Cardiac muscle cell (in vitro differentiated cells and primary cell): ENCODE data around the gene RICTOR. TPM values are rescaled to one million over a fixed set of nuclear protein-coding genes. Genes with fewer than 3 reads are reported as not detected.

Experiments
- DNase-seq, 2 donors: peaks; one replicate each; pipeline versions ENCODE4 v3.0.0 to v3.0.0-alpha.2; 2010 to 2017; ENCODE audit warnings: low read depth in 1 of 2, low spot score in 1 of 2
- H3K27ac ChIP-seq: fragments of 200-600 bp; sonication (generic); 2 replicates; pipeline ENCODE4 v1.5.1; 2016
- H3K27me3 ChIP-seq: fragments of 200-600 bp; sonication (generic); 2 replicates; pipeline ENCODE4 v1.6.0; 2016; ENCODE audit warnings: control low read depth
- H3K36me3 ChIP-seq: fragments of 200-600 bp; sonication (generic); 2 replicates; pipeline ENCODE4 v1.5.1; 2016; ENCODE audit warnings: control low read depth
- H3K4me1 ChIP-seq: fragments of 200-600 bp; sonication (generic); 2 replicates; pipeline ENCODE4 v1.8.1; 2017; ENCODE audit warnings: low read depth, mild to moderate bottlenecking, mixed run types
- H3K4me3 ChIP-seq: fragments of 200-600 bp; sonication (generic); 2 replicates; pipeline ENCODE4 v1.5.1; 2016; ENCODE audit warnings: mild to moderate bottlenecking
- H3K9me3 ChIP-seq: fragments of 200-600 bp; sonication (generic); 2 replicates; pipeline ENCODE4 v1.5.1; 2017; ENCODE audit warnings: low read depth, mild to moderate bottlenecking, control low read depth
- CTCF ChIP-seq: IDR thresholded peaks from 2 replicates; pipeline ENCODE4 v1.5.1; 2012; ENCODE audit warnings: low read depth, mild to moderate bottlenecking, low read length
- polyA plus RNA-seq: library from polyadenylated mRNA; unstranded; fragments of >200 nt; fragmentation: Nextera tagmentation; extraction: Ambion mirVana; gene quantifications from 2 replicates; pipeline ENCODE4 v1.2.1, GENCODE V29; 2016
- total RNA-seq: library from RNA; depleted of rRNA; stranded (reverse); fragments of >200 nt; gene quantifications from 2 replicates; pipeline ENCODE4 v1.2.3, GENCODE V29; 2016

The RICTOR gene
- total and polyA plus RNA-seq, 2 experiments from 2014 or later = 6.0 to 20.6 TPM

- no peak overlapping the region for H3K27ac ChIP-seq
- H3K4me3 ChIP-seq = no peak overlapping the region
- no peaks in the 10 kb centered on the region for H3K27me3 ChIP-seq
- H3K9me3 ChIP-seq = no peaks in the 10 kb centered on the region
- TF ChIP-seq CTCF = no peak
- no peaks in the 10 kb centered on the region for H3K4me1 ChIP-seq
- no peak for DNase-seq
- H3K36me3 ChIP-seq = peaks cover 10% of the 10 kb centered on the region
Measured at GRCh38 chr5:38979535-38979934, 94.7 kb downstream of the RICTOR start.

- Histone ChIP-seq H3K9me3 (no peaks in the 10 kb centered on the region), H3K4me3 (no peak overlapping the region), H3K27me3 (no peaks in the 10 kb centered on the region), H3K27ac (no peak overlapping the region), H3K4me1 (no peaks in the 10 kb centered on the region), H3K36me3 (peaks cover 10% of the 10 kb centered on the region)
- DNase-seq = no peak
- TF ChIP-seq CTCF = no peak
Measured at GRCh38 chr5:38978036-38978435, 96.2 kb downstream of the RICTOR start.

GRCh38 chr5:38968665-38969064, 105.5 kb downstream of the RICTOR start:
- DNase-seq = no peak
- no peaks in the 10 kb centered on the region for H3K9me3 ChIP-seq
- no peak for TF ChIP-seq CTCF
- no peak overlapping the region for H3K27ac ChIP-seq
- H3K4me3 ChIP-seq = no peak overlapping the region
- H3K36me3 ChIP-seq = peaks cover 37% of the 10 kb centered on the region
- no peaks in the 10 kb centered on the region for H3K27me3 ChIP-seq
- H3K4me1 ChIP-seq = no peaks in the 10 kb centered on the region

GRCh38 chr5:38961691-38962090, 112.5 kb downstream of the RICTOR start:
- Histone ChIP-seq H3K27me3 (no peaks in the 10 kb centered on the region), H3K36me3 (peaks cover 62% of the 10 kb centered on the region), H3K4me3 (no peak overlapping the region), H3K27ac (no peak overlapping the region), H3K4me1 (no peaks in the 10 kb centered on the region), H3K9me3 (no peaks in the 10 kb centered on the region)
- TF ChIP-seq CTCF = no peak
- DNase-seq = no peak

GRCh38 chr5:38953426-38954012, 120.7 kb downstream of the RICTOR start:
- Histone ChIP-seq H3K36me3 (peaks cover 92% of the 10 kb centered on the region), H3K27me3 (no peaks in the 10 kb centered on the region), H3K27ac (no peak overlapping the region), H3K4me3 (no peak overlapping the region), H3K9me3 (no peaks in the 10 kb centered on the region), H3K4me1 (no peaks in the 10 kb centered on the region)
- no peak for DNase-seq
- TF ChIP-seq CTCF = no peak
